ENCODE data around the gene SORBS2. TPM values are rescaled to one million over a fixed set of nuclear protein-coding genes. Genes with fewer than 3 reads are reported as not detected.

The SORBS2 gene
- total and polyA plus RNA-seq, 2 donors (not counting 3 experiments of a cell fraction or from before 2014, with no cell fraction given), result 69.8 to 82.5 TPM

DNA sequence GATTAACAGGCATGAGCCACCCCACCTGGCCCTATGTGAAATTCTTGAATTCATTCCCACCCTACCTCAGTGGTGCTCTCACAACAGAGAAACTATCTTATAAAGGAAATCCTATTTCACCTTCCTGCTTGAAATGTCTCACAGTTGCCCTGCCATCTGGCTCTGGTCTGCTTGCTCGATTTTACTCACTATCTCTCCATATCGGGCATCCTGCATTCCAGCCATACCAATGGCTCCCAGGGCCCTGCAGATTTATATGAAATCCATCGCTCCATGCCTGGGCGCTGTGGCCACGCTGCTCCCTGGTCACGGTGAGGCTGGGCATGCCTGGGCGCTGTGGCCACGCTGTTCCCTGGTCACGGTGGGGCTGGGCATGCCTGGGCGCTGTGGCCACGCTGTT, 15.8 kb downstream of the SORBS2 start:
- dilution Hi-C loops (cut with MboI; ENCODE audit: extremely low pct_ligation_motif_present, low sequenced_read_pairs), result no loop called here
- DNase-seq (ENCODE audit: low read depth, low spot score), result no peak
- H3K27me3 ChIP-seq (ENCODE audit: control insufficient read depth in 2 of 2, insufficient read depth in 2 of 2, low read length in 2 of 2), result no peaks in the 10 kb centered on the region

More for the DNA sequence above, 15.8 kb downstream of the SORBS2 start:
- Histone ChIP-seq H3K9ac (replicated peaks; ENCODE audit: extremely low read depth, insufficient read depth, low read length) (no peak overlapping the region), H3K9me1 (replicated peaks; ENCODE audit: control insufficient read depth, extremely low read depth, insufficient read depth, low read length) (no peaks in the 10 kb centered on the region), H3K79me2 (ENCODE audit: control insufficient read depth, insufficient read depth, low read length) (no peaks in the 10 kb centered on the region), H3K4me1 (ENCODE audit: control insufficient read depth, extremely low read depth, insufficient read depth, low read length) (peaks cover 22% of the 10 kb centered on the region), H3K4me3 (replicated peaks in 1 of 3; ENCODE audit: insufficient read depth in 1 of 3, low read depth in 1 of 3, low read length in 3 of 3) (no peak overlapping the region), H3K36me3 (ENCODE audit: control insufficient read depth in 2 of 2, extremely low read depth in 1 of 2, insufficient read depth in 2 of 2, low read length in 2 of 2) (no peaks in the 10 kb centered on the region), H3K4me2 (ENCODE audit: insufficient read depth, low read length) (no peak overlapping the region), H3K9me3 (replicated peaks; ENCODE audit: control insufficient read depth, insufficient read depth, low read length) (no peaks in the 10 kb centered on the region), H4K20me1 (replicated peaks; ENCODE audit: control insufficient read depth, extremely low read depth, insufficient read depth, low read length) (no peaks in the 10 kb centered on the region), H2AFZ (ENCODE audit: low read depth, low read length) (no peak overlapping the region), H3K27ac (ENCODE audit: insufficient read depth, low read depth, low read length) (no peak overlapping the region)
- intact Hi-C loops (cut with micrococcal nuclease), result no loop called here
- no TSS peak for BruUV-seq (replicated peaks)
- no peak for FAIRE-seq
- TF ChIP-seq MYC (IDR thresholded peaks at IDR 0.05; ENCODE audit: low read depth, low read length) (no peak), POLR2A (IDR thresholded peaks at IDR 0.05; ENCODE audit: low read depth, low read length) (no peak), CTCF (IDR thresholded peaks at IDR 0.05; ENCODE audit: extremely low read depth in 1 of 2, insufficient read depth in 1 of 2, low read depth in 1 of 2, low read length in 2 of 2) (no peak), FOS (IDR thresholded peaks at IDR 0.05; ENCODE audit: borderline replicate concordance, insufficient read depth, low read length) (no peak), EZH2 (IDR thresholded peaks at IDR 0.05; ENCODE audit: borderline replicate concordance, low read depth, low read length, severe bottlenecking) (no peak), JUN (IDR thresholded peaks at IDR 0.05; ENCODE audit: borderline replicate concordance, insufficient read depth, insufficient read length, low read depth) (no peak), MAX (IDR thresholded peaks at IDR 0.05; ENCODE audit: insufficient read depth, insufficient read length) (no peak), POLR2AphosphoS5 (IDR thresholded peaks at IDR 0.05; ENCODE audit: insufficient read depth, low read depth, low read length) (no peak), GATA2 (IDR thresholded peaks at IDR 0.05; ENCODE audit: insufficient read depth, insufficient read length, low read depth, low read length) (no peak)
- ChIA-PET POLR2A (no interaction called here), CTCF (no interaction called here)

Measured in endothelial cell of umbilical vein (primary cell).